HG02970 (cell line): Measurements from ENCODE around the gene KPNA5.
"Not testable (repeated sequence)": the region's sequence is repeated elsewhere in the genome, so short reads cannot be mapped to it uniquely, and the experiment has no call there.

Experiments used
- ATAC-seq: cut with Tn5 transposase; IDR thresholded peaks from one replicate; pipeline ENCODE4 v1.9.1; 2021; ENCODE audit warnings: mild to moderate bottlenecking, moderate library complexity, moderate number of reproducible peaks; ENCODE audit not compliant: unreplicated experiment, low FRiP score

KPNA5 gene

DNA sequence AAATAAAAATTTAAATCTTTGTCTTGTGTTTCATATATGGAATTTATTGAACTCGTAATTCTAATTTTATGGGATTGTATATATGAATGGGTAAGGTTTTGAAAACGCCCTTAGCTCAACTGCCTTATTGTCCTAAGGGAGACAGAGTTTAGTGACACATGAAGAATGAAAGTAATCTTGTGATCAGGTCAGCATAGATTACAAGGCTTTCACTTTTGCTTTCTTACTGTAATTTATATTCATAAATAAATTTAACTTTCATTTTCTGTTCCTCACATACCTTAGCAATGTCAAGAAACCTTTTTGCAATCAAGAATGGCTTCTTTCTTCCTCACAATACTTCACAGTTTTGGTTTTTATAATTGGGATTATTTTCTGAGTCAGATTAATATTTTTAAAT lies 14.4 kb downstream of the KPNA5 start:
- peak; percentile 93 for ATAC-seq

DNA sequence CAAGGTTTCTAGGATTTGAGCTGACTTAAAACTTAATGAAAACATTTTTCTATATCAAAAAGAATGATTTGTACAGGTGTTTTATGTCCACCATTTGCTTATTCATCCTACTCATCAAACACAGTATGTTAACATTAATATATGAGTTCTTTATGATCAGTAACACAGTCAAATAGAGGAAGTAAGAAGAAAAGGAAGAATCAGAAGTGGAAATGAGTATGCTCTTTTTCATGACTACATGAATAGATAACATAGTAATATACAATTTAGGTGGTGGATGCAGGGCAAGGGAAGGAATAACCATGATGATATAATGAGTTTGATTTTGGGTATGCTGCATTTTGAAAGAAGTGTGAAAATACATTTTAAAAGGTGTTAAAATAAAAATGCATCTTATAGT lies 16.5 kb downstream of the KPNA5 start:
- no peak for ATAC-seq

DNA sequence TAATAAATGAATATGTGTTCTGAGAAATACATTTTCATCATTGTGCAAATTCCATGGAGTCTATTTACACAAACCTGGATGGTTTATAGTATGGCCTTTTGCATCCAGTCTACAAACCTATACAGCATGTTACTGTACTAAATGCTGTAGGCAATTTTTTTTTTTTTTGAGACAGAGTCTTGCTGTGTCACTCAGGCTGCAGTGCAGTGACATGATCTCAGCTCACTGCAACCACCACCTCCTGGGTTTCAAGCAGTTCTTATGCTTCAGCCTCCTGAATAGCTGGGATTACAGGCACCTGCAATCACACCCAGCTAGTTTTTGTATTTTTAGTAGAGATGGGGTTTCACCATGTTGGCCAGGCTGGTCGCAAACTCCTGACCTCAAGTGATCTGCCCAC lies 22.9 kb downstream of the KPNA5 start:
- ATAC-seq: not testable (repeated sequence)

GRCh38 chr6:116705917-116706316 lies 24.9 kb downstream of the KPNA5 start:
- ATAC-seq: no peak

GRCh38 chr6:116714296-116714695 lies 33.3 kb downstream of the KPNA5 start:
- ATAC-seq: no peak

DNA sequence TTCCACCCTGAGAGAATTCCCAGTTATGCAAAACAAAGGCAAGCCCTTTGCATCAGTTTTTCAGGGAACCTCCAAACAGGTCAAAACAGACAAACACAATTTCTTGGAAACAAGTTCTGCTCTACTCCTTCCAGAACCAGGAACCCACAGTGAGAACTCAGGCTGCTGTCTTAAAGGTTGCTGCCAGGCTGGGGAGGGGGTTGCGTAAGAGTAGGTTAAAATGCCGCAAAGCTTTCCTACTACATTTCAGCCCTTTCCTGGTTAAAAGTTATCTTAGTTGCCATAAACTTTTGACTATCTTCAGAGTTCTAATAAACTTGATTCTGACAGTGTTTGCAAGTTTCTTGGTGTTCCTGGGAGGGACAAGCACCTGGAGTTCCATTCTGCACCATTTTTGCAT lies 33.8 kb downstream of the KPNA5 start:
- no peak for ATAC-seq

- no peak for ATAC-seq
Observed at GRCh38 chr6:116726947-116727346, 45.9 kb downstream of the KPNA5 start.

- ATAC-seq: no peak
Observed at GRCh38 chr6:116730513-116730912, 49.5 kb downstream of the KPNA5 start.

DNA sequence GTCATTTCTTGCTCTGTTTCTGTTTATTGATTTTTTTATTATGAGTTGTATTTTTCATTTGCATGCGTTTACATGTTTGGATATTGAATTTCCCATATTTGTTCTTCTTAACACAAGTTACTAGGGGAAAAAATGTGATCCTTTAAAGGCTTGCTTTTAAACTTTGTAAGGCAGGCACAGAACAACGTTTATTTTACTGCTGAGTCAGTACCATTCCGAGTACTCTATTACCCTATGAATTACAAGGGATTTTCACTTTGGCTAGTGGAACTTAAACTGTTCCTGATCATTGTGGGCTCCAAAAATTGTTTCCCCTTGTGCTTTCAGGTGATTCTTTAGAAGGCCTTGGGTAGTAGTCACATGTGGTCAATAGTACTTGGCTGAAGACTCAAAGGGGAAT lies 56.0 kb downstream of the KPNA5 start:
- no peak for ATAC-seq

DNA sequence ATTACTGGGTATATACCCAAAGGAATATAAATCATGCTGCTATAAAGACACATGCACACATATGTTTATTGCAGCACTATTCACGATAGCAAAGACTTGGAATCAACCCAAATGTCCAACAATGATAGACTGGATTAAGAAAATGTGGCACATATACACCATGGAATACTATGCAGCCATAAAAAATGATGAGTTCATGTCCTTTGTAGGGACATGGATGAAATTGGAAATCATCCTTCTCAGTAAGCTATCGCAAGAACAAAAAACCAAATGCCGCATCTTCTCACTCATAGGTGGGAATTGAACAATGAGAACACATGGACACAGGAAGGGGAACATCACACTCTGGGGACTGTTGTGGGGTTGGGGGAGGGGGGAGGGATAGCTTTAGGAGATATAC lies 59.5 kb downstream of the KPNA5 start:
- ATAC-seq: not testable (repeated sequence)

GRCh38 chr6:116741571-116741970 lies 60.6 kb downstream of the KPNA5 start:
- no peak for ATAC-seq

- no peak for ATAC-seq
Observed at GRCh38 chr6:116745176-116745575, 64.2 kb downstream of the KPNA5 start.

- ATAC-seq: no peak
Observed at GRCh38 chr6:116761779-116762178, 80.8 kb downstream of the KPNA5 start.

- ATAC-seq: no peak
Observed at GRCh38 chr6:116762235-116762634, 81.2 kb downstream of the KPNA5 start.

- no peak for ATAC-seq
Observed at GRCh38 chr6:116763048-116763447, 82.0 kb downstream of the KPNA5 start.

DNA sequence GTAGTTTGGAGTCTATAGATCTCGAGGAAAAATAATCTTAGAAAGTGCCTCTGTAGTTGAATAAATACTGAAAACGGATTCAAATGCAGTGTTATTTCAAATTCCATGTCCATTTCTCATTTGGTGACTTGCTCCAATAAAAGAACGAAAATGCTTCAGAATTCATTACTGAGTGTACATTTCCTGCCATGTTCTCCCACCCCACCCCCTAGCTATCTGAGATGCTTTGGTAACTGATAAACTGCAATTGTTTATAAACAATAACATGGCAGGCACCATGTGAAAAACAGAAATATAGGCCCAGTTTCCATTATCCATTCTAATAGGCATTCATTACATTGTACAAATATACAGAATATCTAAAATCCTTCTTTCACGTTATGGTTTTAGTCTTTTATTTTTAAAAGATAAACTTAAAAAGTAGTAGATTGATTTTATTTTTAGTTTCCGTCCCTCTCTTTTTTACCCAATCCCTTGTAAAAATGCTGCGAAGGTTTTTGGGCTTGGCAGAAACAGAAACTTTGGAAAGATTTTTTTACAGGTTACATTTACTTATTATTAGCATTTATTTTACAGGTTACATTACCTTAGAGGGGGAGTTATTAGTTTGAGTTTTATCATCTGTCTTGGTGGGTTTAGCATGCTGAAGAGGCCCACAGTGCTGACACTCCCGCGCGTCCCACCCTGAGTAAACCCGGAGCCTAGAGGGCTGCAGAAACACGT lies 83.1 kb downstream of the KPNA5 start:
- ATAC-seq: no peak

DNA sequence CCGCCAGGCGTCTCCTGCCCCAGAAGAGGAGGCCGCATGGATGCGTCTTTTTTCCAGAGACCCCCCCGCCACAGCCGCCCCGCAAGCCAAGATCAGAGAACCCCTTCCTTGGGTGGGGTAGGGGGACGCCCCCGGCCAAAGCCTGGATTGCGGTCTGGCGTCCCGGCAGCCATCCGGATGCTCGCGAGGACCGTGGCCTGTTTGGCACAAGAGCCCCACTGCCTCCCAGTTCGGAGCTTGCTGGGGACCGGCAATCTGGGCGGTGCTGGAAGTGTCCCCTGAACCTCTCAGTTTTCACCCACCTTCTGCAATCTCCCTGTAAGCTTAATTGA lies 83.6 kb downstream of the KPNA5 start:
- no peak for ATAC-seq

GRCh38 chr6:116764961-116765841 lies 84.2 kb downstream of the KPNA5 start, which contains the start of gene FAM162B:
TSS of gene FAM162B (minus strand) at chr6:116765719. CDS start at chr6:116765576, 143 bp downstream.
- ATAC-seq: no peak

DNA sequence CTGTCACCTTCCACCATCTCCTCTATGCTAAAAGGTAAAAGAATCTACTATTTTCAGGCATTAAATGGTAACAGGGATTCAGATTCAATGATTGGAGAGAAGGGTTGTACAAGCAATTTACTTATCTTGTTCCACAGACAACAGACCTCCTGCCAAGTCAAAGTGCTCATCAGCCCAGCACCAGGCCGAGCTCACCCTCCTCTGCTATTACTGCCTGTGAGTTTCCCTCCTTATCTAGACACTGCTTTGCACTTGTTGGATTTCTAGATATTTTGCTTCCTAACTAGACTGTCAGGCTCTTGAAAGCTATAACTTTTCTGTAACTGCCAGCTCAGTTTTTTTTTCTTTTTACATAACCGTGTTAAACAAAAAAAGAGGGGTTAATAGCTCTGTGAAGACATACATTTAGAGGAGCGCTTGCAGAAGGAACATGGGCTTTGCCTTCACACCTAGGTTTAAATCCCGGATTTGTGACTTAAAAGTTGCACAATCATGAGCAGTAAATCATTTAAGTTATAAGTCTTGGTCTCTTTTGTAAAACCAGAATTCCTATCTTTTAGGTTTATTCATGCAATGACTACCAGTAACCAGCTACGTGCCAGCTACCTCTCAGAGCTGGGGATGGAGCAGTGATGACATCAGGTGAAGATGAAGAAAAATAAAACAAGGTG lies 85.6 kb downstream of the KPNA5 start:
- no peak for ATAC-seq

DNA sequence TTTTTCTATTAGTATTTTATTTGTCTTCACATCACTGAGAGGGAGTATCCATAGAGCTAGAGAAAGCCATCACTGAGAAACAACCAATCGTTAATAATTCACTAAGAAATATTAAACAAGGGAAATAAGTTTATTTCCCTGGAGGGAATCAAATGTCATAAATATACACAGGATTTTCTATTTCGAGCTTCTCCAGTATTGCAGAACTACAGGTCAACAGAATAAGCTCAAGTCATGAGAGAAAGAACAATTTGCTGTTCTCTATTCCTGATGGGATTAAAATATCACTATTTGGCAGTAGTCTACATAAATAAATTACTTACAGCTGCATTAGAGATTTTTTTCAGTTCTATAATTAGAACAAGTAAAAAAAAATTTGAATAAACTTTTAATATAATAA lies 86.7 kb downstream of the KPNA5 start:
- ATAC-seq: no peak

- ATAC-seq: no peak
Observed at GRCh38 chr6:116772450-116772849, 91.4 kb downstream of the KPNA5 start.
